ENCODE measurements around the gene OLFM2. TPM values are rescaled to one million over a fixed set of nuclear protein-coding genes. Genes with fewer than 3 reads are reported as not detected.
A peak's percentile ranks its signal among the peaks of the same experiment; 100 is the strongest.

Gene OLFM2
- total RNA-seq, 1 experiment from 2014 or later = 3.4 TPM

DNA sequence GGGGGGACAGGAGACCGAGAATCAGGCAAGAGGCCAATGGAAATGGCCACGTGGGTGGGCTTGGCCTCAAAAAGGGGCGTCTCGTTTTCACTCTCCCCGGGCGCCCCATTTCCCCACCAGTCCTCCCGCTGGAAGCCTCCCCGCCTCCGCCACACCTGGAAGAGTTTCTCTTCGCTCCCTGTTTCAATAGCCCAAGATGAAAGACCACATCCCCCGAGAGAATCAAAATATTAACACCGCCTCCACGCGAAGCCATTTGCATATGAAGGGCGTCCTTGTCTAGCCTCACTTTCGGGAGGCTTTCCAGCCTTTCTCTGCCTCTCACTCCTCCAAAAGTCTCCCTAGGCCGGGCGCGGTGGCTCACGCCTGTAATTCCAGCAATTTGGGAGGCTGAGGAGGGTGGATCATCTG is 691 bp upstream of the OLFM2 start:
- H3K4me2 ChIP-seq = no peak overlapping the region
- CTCF ChIA-PET = no interaction called here
- no peak for DNase-seq
- BruUV-seq (replicated peaks) = no TSS peak
- no peaks in the 10 kb centered on the region for H4K20me1 ChIP-seq (ENCODE audit: insufficient read depth)
- H3K36me3 ChIP-seq (ENCODE audit: low read depth) = no peaks in the 10 kb centered on the region
- peaks cover 5% of the 10 kb centered on the region; the same call in 1 of the 2 replicates for H3K9me3 ChIP-seq (ENCODE audit: insufficient read depth, low read depth)
- H3K27me3 ChIP-seq (ENCODE audit: insufficient read depth, low read depth) = peaks cover 25% of the 10 kb centered on the region; the same call in 1 of the 2 replicates
- no peak overlapping the region for H3K4me3 ChIP-seq
- peaks cover 19% of the 10 kb centered on the region; the same call in 1 of the 2 replicates for H3F3A ChIP-seq (ENCODE audit: insufficient read depth, low read depth)
- POLR2A ChIA-PET (ENCODE audit: unreplicated experiment) = no interaction called here
- H3K27ac ChIP-seq = no peak overlapping the region
- no peaks in the 10 kb centered on the region for H3K4me1 ChIP-seq (replicated peaks; ENCODE audit: insufficient read depth)
- H3K79me2 ChIP-seq (ENCODE audit: low read depth) = no peaks in the 10 kb centered on the region
- intact Hi-C loops (cut with micrococcal nuclease; ENCODE audit: unreplicated experiment) = loop anchor here (10.0 kb wide), 2 partner anchors 168 to 638 kb away; partner anchors contain the start of genes ANGPTL6 and PPAN
- H3K9me2 ChIP-seq (ENCODE audit: insufficient read depth) = no peaks in the 10 kb centered on the region
- TF ChIP-seq, protein P1, sequence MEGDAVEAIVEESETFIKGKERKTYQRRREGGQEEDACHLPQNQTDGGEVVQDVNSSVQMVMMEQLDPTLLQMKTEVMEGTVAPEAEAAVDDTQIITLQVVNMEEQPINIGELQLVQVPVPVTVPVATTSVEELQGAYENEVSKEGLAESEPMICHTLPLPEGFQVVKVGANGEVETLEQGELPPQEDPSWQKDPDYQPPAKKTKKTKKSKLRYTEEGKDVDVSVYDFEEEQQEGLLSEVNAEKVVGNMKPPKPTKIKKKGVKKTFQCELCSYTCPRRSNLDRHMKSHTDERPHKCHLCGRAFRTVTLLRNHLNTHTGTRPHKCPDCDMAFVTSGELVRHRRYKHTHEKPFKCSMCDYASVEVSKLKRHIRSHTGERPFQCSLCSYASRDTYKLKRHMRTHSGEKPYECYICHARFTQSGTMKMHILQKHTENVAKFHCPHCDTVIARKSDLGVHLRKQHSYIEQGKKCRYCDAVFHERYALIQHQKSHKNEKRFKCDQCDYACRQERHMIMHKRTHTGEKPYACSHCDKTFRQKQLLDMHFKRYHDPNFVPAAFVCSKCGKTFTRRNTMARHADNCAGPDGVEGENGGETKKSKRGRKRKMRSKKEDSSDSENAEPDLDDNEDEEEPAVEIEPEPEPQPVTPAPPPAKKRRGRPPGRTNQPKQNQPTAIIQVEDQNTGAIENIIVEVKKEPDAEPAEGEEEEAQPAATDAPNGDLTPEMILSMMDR (conservative IDR thresholded peaks at IDR 0.05) = no peak
- no peak for TF ChIP-seq EZH2 (IDR thresholded peaks at IDR 0.05; ENCODE audit: low read depth)
- H2AFZ ChIP-seq = no peak overlapping the region

DNA sequence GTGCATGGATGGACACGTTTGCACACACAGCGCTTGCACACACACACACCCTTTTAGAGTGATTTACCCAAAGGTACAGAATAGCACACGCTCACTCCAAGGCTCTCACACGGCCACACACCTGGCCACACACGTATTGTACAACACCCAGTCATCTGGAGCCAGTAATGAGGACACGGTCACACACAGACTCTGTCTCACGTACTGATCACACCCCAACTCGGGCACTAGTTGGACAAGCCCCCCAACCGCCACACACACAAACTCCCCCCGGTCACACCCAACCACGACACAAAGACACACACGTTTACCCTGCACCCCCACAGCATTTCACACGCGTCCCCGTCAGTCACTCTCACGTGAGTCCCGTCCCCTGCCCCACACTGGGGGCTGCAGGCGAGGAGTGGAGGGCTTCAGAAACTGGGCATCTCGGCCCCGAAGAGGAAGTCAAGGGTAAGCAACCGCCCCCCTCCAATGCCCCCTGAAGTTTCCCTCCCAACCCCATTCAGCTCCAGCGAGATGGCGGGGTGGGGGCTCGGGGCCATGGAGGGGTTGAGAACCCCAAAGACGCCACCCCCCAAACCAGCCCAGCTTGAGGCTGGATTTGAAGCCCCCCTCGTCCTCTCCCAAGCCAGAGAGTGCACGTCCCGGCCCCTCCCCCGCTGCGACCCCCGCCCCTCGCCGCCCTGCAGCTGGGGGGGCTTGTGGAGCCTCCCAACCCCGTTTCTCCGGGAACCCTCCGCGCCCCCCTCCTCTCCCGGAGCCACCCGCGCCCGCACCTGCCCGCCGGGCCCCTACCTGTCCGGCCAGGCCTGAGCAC is 599 bp downstream of the OLFM2 start:
- H3F3A ChIP-seq (ENCODE audit: insufficient read depth, low read depth) = peaks cover 19% of the 10 kb centered on the region; the same call in 1 of the 2 replicates
- H3K79me2 ChIP-seq (ENCODE audit: low read depth) = no peaks in the 10 kb centered on the region
- ChIA-PET POLR2A (ENCODE audit: unreplicated experiment) (no interaction called here), CTCF (interaction anchor here (0.5 to 0.6 kb wide), 3 partner anchors 186 to 342 kb away, joined by 3 to 7 read pairs (median 5); no protein-coding TSS in a partner anchor)
- DNase-seq = no peak
- H3K4me2 ChIP-seq = no peak overlapping the region
- H3K4me1 ChIP-seq (replicated peaks; ENCODE audit: insufficient read depth) = no peaks in the 10 kb centered on the region
- H2AFZ ChIP-seq = no peak overlapping the region
- no peak overlapping the region for H3K27ac ChIP-seq
- no peaks in the 10 kb centered on the region for H3K9me3 ChIP-seq (ENCODE audit: insufficient read depth, low read depth)
- no peak overlapping the region for H3K4me3 ChIP-seq
- BruUV-seq (replicated peaks) = no TSS peak
- TF ChIP-seq, protein P1 (conservative IDR thresholded peaks at IDR 0.05) = no peak
- H3K36me3 ChIP-seq (ENCODE audit: low read depth) = no peaks in the 10 kb centered on the region
- intact Hi-C loops (cut with micrococcal nuclease; ENCODE audit: unreplicated experiment) = loop anchor here (10.0 kb wide), 2 partner anchors 169 to 639 kb away; partner anchors contain the start of genes ANGPTL6 and PPAN
- H3K27me3 ChIP-seq (ENCODE audit: insufficient read depth, low read depth) = peaks cover 21% of the 10 kb centered on the region; the same call in 1 of the 2 replicates
- H4K20me1 ChIP-seq (ENCODE audit: insufficient read depth) = no peaks in the 10 kb centered on the region
- H3K9me2 ChIP-seq (ENCODE audit: insufficient read depth) = no peaks in the 10 kb centered on the region

DNA sequence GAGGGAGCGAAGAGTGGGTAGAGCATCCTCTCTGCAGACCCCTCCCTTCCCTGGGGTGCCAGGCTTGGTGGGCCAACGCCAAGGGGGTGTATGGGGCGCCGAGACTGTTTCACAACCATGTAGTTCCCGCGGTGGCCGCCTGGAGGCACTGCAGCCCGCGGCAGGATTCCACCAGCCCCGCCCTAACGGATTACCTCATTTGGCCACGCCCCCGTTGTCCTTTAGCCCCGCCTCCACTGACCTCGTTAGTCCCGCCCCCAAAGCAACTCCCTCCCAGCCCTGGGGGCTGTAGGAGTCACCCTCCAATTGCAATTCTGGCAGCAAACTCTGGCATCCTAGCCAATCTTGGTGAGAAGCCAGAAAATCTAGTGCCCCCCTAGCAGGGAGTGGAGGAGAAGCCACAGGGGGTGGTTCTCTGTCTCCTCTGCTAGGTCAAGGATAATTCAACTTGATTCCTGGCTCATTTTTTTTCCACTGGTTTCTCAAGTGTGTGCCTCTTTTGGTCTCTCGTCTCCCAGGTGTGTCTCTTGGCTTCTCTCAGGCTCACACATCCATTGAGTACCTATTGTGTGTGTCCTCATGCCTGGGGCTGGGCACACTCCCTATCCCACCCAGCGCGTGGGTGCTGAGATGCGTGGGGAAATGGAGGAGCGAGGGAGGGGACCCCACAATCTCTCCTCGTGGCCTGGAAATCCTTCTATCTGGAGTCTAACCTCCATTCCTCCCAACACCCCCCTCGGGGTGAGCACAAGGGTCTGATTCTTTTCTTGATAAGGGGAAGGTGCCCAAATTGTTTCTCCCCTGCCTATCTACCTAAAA is 2.0 kb downstream of the OLFM2 start:
- H4K20me1 ChIP-seq (ENCODE audit: insufficient read depth) = no peaks in the 10 kb centered on the region
- no peaks in the 10 kb centered on the region for H3K9me2 ChIP-seq (ENCODE audit: insufficient read depth)
- CTCF ChIA-PET = no interaction called here
- DNase-seq = peak; percentile 50 to 74
- no peak overlapping the region for H2AFZ ChIP-seq
- H3K4me2 ChIP-seq = no peak overlapping the region
- POLR2A ChIA-PET (ENCODE audit: unreplicated experiment) = no interaction called here
- H3K9me3 ChIP-seq (ENCODE audit: insufficient read depth, low read depth) = no peaks in the 10 kb centered on the region
- no TSS peak for BruUV-seq (replicated peaks)
- no peaks in the 10 kb centered on the region for H3K4me1 ChIP-seq (replicated peaks; ENCODE audit: insufficient read depth)
- H3K4me3 ChIP-seq = no peak overlapping the region
- TF ChIP-seq EZH2 (IDR thresholded peaks at IDR 0.05; ENCODE audit: low read depth) = no peak
- TF ChIP-seq, protein P1 (conservative IDR thresholded peaks at IDR 0.05) = peak; percentile 99
- H3K27ac ChIP-seq = no peak overlapping the region
- H3K79me2 ChIP-seq (ENCODE audit: low read depth) = no peaks in the 10 kb centered on the region
- H3F3A ChIP-seq (ENCODE audit: insufficient read depth, low read depth) = peaks cover 19% of the 10 kb centered on the region; the same call in 1 of the 2 replicates
- H3K27me3 ChIP-seq (ENCODE audit: insufficient read depth, low read depth) = peaks cover 13% of the 10 kb centered on the region; the same call in 1 of the 2 replicates
- intact Hi-C loops (cut with micrococcal nuclease; ENCODE audit: unreplicated experiment) = loop anchor here (1.0 to 10.0 kb wide), 5 partner anchors 66 to 640 kb away; partner anchors contain the start of genes ANGPTL6 and PPAN
- no peaks in the 10 kb centered on the region for H3K36me3 ChIP-seq (ENCODE audit: low read depth)
